Colonic mucosa (tissue), 4 donors: ENCODE measurements around the gene KRT74. TPM values are rescaled to one million over a fixed set of nuclear protein-coding genes. Genes with fewer than 3 reads are reported as not detected.

Experiments
- DNase-seq: peaks from one replicate; pipeline ENCODE4 v3.0.0-alpha.2; 2020
- H3K27ac ChIP-seq: fragments of 200-600 bp; one replicate; pipeline ENCODE4 v1.8.0; 2021
- H3K27me3 ChIP-seq: fragments of 200-600 bp; one replicate; pipeline ENCODE4 v1.8.0; 2021
- H3K36me3 ChIP-seq: fragments of 200-600 bp; one replicate; pipeline ENCODE4 v1.8.0; 2021
- H3K4me1 ChIP-seq: fragments of 200-600 bp; one replicate; pipeline ENCODE4 v1.8.0; 2021; ENCODE audit warnings: mild to moderate bottlenecking
- H3K4me3 ChIP-seq: fragments of 200-600 bp; one replicate; pipeline ENCODE4 v1.8.0; 2021
- H3K9ac ChIP-seq, 2 donors: one replicate each; pipeline ENCODE4 v1.7.0; 2013; ENCODE audit warnings: control low read depth in 2 of 2, low read depth in 2 of 2, low read length in 2 of 2
- H3K9me3 ChIP-seq: fragments of 200-600 bp; one replicate; pipeline ENCODE4 v1.8.0; 2021
- intact Hi-C: fragments of 100-400 bp; cut with DNase I; formaldehyde crosslinking; loops from one replicate; pipeline ENCODE4 v1.14.1; 2022
- total RNA-seq, 2 donors: library from RNA; stranded (reverse); fragmentation: NEBNext Ultra II Directional in 1 of 2; extraction: Animal tissue kit (Norgen Biotek cat#: 25700) in 1 of 2; gene quantifications; one replicate each; pipeline ENCODE4 v1.2.1, GENCODE V29; 2021
- TF ChIP-seq, protein P1 (sequence below): fragments of 200-600 bp; IDR thresholded peaks from one replicate; pipeline ENCODE4 v1.8.0; 2022; ENCODE audit warnings: antibody characterized with exemption, mild to moderate bottlenecking
- donor health status: healthy.
- donor health status: DM: no; HTN: no; CAD: no.
- donor health status: DM: no; HTN: no; CAD: no.

The KRT74 gene
- total RNA-seq, 2 donors from 2014 or later, result not detected

DNA sequence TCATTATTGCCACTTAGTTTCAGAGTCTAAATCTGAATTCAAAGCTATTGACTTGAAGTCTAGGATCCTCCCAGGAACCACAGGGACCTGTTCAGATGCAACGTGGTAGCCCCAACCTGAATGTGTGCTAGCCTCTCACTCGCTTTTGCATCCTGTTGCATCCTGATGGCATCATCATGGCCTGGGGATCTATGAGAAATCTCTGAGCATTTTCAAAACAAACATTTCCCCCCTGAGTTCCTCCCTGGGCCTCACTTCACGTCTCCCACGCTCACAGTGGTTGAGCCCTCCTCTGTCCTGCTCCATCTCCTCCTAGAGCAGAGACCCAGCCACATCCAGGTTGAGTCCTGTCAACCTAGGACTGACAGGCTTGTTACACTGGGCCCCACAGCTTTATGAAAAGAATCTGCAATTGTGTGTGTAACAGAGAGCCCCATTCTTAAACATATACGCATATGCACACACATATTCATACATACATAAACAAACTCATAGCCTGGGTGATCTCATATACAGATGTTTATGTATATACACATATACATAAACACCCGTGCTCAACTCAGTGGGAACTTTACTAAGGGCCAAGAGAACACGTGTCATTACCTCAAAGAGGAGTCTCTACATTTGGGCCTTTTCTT lies 33.1 kb upstream of the KRT74 start:
- H3K27ac ChIP-seq, result no peak overlapping the region
- no peaks in the 10 kb centered on the region for H3K9me3 ChIP-seq
- H3K36me3 ChIP-seq, result no peaks in the 10 kb centered on the region
- intact Hi-C loops, result no loop called here
- H3K4me1 ChIP-seq, result no peaks in the 10 kb centered on the region
- no peaks in the 10 kb centered on the region for H3K27me3 ChIP-seq
- no peak for DNase-seq
- no peak overlapping the region for H3K4me3 ChIP-seq
- H3K9ac ChIP-seq, result no peak overlapping the region
- TF ChIP-seq, protein P1, sequence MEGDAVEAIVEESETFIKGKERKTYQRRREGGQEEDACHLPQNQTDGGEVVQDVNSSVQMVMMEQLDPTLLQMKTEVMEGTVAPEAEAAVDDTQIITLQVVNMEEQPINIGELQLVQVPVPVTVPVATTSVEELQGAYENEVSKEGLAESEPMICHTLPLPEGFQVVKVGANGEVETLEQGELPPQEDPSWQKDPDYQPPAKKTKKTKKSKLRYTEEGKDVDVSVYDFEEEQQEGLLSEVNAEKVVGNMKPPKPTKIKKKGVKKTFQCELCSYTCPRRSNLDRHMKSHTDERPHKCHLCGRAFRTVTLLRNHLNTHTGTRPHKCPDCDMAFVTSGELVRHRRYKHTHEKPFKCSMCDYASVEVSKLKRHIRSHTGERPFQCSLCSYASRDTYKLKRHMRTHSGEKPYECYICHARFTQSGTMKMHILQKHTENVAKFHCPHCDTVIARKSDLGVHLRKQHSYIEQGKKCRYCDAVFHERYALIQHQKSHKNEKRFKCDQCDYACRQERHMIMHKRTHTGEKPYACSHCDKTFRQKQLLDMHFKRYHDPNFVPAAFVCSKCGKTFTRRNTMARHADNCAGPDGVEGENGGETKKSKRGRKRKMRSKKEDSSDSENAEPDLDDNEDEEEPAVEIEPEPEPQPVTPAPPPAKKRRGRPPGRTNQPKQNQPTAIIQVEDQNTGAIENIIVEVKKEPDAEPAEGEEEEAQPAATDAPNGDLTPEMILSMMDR, result no peak

GRCh38 chr12:52606096-52606495 lies 32.5 kb upstream of the KRT74 start:
- DNase-seq, result no peak
- Histone ChIP-seq H3K4me1 (no peaks in the 10 kb centered on the region), H3K36me3 (no peaks in the 10 kb centered on the region), H3K9me3 (no peaks in the 10 kb centered on the region), H3K27ac (no peak overlapping the region), H3K27me3 (peaks cover 4% of the 10 kb centered on the region), H3K9ac (no peak overlapping the region), H3K4me3 (no peak overlapping the region)
- TF ChIP-seq, protein P1, result no peak
- intact Hi-C loops, result no loop called here

- Histone ChIP-seq H3K27ac (no peak overlapping the region), H3K9me3 (no peaks in the 10 kb centered on the region), H3K9ac (no peak overlapping the region), H3K27me3 (peaks cover 9% of the 10 kb centered on the region), H3K4me1 (no peaks in the 10 kb centered on the region), H3K36me3 (no peaks in the 10 kb centered on the region), H3K4me3 (no peak overlapping the region)
- TF ChIP-seq, protein P1, result no peak
- no peak for DNase-seq
- intact Hi-C loops, result no loop called here
These were observed 31.9 kb upstream of the KRT74 start for GRCh38 chr12:52605542-52605941.

- H3K27ac ChIP-seq, result no peak overlapping the region
- no peaks in the 10 kb centered on the region for H3K9me3 ChIP-seq
- H3K4me1 ChIP-seq, result no peaks in the 10 kb centered on the region
- H3K27me3 ChIP-seq, result peaks cover 15% of the 10 kb centered on the region
- H3K36me3 ChIP-seq, result no peaks in the 10 kb centered on the region
- no peak overlapping the region for H3K4me3 ChIP-seq
- no peak overlapping the region for H3K9ac ChIP-seq
- DNase-seq, result no peak
- TF ChIP-seq, protein P1, result no peak
- intact Hi-C loops, result no loop called here
These were observed 31.2 kb upstream of the KRT74 start for GRCh38 chr12:52604859-52605258.

DNA sequence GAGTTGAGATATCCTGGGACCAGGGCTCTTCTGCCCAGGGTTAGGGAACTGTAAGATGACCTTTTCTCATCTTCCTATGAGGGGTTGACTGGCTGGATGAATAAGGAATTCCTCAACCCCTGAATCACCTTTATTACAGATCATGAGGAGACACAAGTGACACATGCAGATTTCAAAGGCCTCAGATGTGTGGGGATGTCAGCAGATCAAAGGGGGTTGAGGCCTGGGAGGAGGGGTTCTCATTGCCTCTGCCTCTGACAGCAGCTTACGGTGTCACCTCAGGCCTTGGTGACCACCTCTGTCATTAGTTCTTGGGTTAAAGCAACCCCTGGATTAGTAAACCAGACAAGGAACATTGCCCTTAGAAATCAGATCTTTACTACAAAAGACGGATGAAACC lies 29.7 kb upstream of the KRT74 start:
- H3K4me3 ChIP-seq, result no peak overlapping the region
- no peak for DNase-seq
- H3K27me3 ChIP-seq, result peaks cover 15% of the 10 kb centered on the region
- H3K9ac ChIP-seq, result no peak overlapping the region
- no peaks in the 10 kb centered on the region for H3K4me1 ChIP-seq
- no peak overlapping the region for H3K27ac ChIP-seq
- intact Hi-C loops, result no loop called here
- H3K9me3 ChIP-seq, result no peaks in the 10 kb centered on the region
- TF ChIP-seq, protein P1, result no peak
- H3K36me3 ChIP-seq, result no peaks in the 10 kb centered on the region
